ENCODE results near the gene RLN3.

RLN3 gene

GRCh38 chr19:13999085-13999484 lies 28.9 kb upstream of the RLN3 start:
- Histone ChIP-seq H3K4me3 (replicated peaks; ENCODE audit: insufficient read depth, low read length) (no peak overlapping the region), H3K27ac (replicated peaks) (no peak overlapping the region), H3K27me3 (ENCODE audit: insufficient read depth, poor library complexity, severe bottlenecking) (no peaks in the 10 kb centered on the region)
- no peak for DNase-seq (ENCODE audit: low read depth in 1 of 2, low spot score in 1 of 2)
- TF ChIP-seq REST (IDR thresholded peaks at IDR 0.05; ENCODE audit: insufficient replicate concordance, low read depth) = no peak
- TF ChIP-seq SPI1 (IDR thresholded peaks at IDR 0.05; ENCODE audit: borderline replicate concordance, low read depth) = no peak
- TF ChIP-seq CTCF (IDR thresholded peaks at IDR 0.05; ENCODE audit: insufficient read depth, low read length) = no peak
- TF ChIP-seq POLR2AphosphoS5 (IDR thresholded peaks at IDR 0.05; ENCODE audit: low read depth) = no peak
- TF ChIP-seq GABPA (IDR thresholded peaks at IDR 0.05; ENCODE audit: low read depth) = no peak

GRCh38 chr19:14000691-14001375 lies 27.1 kb upstream of the RLN3 start:
- DNase-seq (ENCODE audit: low read depth in 1 of 2, low spot score in 1 of 2) = no peak
- Histone ChIP-seq H3K27ac (replicated peaks) (no peak overlapping the region), H3K27me3 (ENCODE audit: insufficient read depth, poor library complexity, severe bottlenecking) (no peaks in the 10 kb centered on the region), H3K4me3 (replicated peaks; ENCODE audit: insufficient read depth, low read length) (no peak overlapping the region)
- TF ChIP-seq GABPA (IDR thresholded peaks at IDR 0.05; ENCODE audit: low read depth) (no peak), CTCF (IDR thresholded peaks at IDR 0.05; ENCODE audit: insufficient read depth, low read length) (no peak), POLR2AphosphoS5 (IDR thresholded peaks at IDR 0.05; ENCODE audit: low read depth) (no peak), SPI1 (IDR thresholded peaks at IDR 0.05; ENCODE audit: borderline replicate concordance, low read depth) (no peak), REST (IDR thresholded peaks at IDR 0.05; ENCODE audit: insufficient replicate concordance, low read depth) (no peak)

GRCh38 chr19:14002571-14003250 lies 25.2 kb upstream of the RLN3 start:
- TF ChIP-seq CTCF (IDR thresholded peaks at IDR 0.05; ENCODE audit: insufficient read depth, low read length) (no peak), GABPA (IDR thresholded peaks at IDR 0.05; ENCODE audit: low read depth) (no peak)
- Histone ChIP-seq H3K4me3 (replicated peaks; ENCODE audit: insufficient read depth, low read length) (no peak overlapping the region), H3K27ac (replicated peaks) (peak overlapping the region; percentile 27), H3K27me3 (ENCODE audit: insufficient read depth, poor library complexity, severe bottlenecking) (no peaks in the 10 kb centered on the region)
- no peak for DNase-seq (ENCODE audit: low read depth in 1 of 2, low spot score in 1 of 2)
